K562 (cell line): ENCODE data around the gene SIGLEC7. TPM values are rescaled to one million over a fixed set of nuclear protein-coding genes. Genes with fewer than 3 reads are reported as not detected.

ENCODE experiments used
- BCOR ChIP-seq: fragments of 450-650 bp; IDR thresholded peaks from 2 replicates; pipeline ENCODE4 v1.6.1; 2016
- CAMTA2 ChIP-seq: fragments of 250-450 bp; sonication (Bioruptor Pico); conservative IDR thresholded peaks from 2 replicates; pipeline ENCODE4 v1.5.1; 2022
- CXXC5 ChIP-seq: fragments of 250-450 bp; sonication (Bioruptor Pico); IDR thresholded peaks from 2 replicates; pipeline ENCODE4 v1.8.0; 2022; ENCODE audit warnings: inconsistent platforms, mild to moderate bottlenecking, moderate library complexity
- EGR1 ChIP-seq: fragments of 450-650 bp; conservative IDR thresholded peaks from 2 replicates; pipeline ENCODE4 v1.6.1; 2017; ENCODE audit warnings: mild to moderate bottlenecking
- ELF2 ChIP-seq: fragments of 250-450 bp; sonication (Bioruptor Pico); IDR thresholded peaks from 2 replicates; pipeline ENCODE4 v1.5.0; 2021; ENCODE audit warnings: mild to moderate bottlenecking
- FOXM1 ChIP-seq, 2 experiments: fragments of 450-650 bp in 1 of 2; sonication (generic) in 1 of 2; formaldehyde crosslinking in 1 of 2; IDR thresholded peaks; 2 replicates each; pipeline versions ENCODE4 v1.6.1 to v1.9.0; 2017 to 2022; ENCODE audit warnings: low read depth in 2 of 2, mild to moderate bottlenecking in 2 of 2, missing genetic modification reagents in 1 of 2, moderate library complexity in 1 of 2
- GABPA ChIP-seq: fragments of 200-800 bp; sonication (Bioruptor generic); conservative IDR thresholded peaks from 2 replicates; pipeline ENCODE4 v1.6.1; 2016; ENCODE audit warnings: low read depth, missing genetic modification characterization, missing compliant biosample characterization
- GATA2 ChIP-seq: sonication (generic); formaldehyde crosslinking; IDR thresholded peaks from 2 replicates; pipeline ENCODE4 v1.4.0; 2020; ENCODE audit warnings: mild to moderate bottlenecking, missing genetic modification reagents
- HNRNPLL ChIP-seq: fragments of 200-400 bp; formaldehyde crosslinking; IDR thresholded peaks from 2 replicates; pipeline ENCODE4 v1.6.1; 2017; ENCODE audit warnings: low read length, low read depth, mild to moderate bottlenecking; ENCODE audit not compliant: poor library complexity, severe bottlenecking
- MEF2D ChIP-seq: conservative IDR thresholded peaks from 2 replicates; pipeline ENCODE4 v1.6.1; 2016; ENCODE audit warnings: low read depth, missing genetic modification characterization, missing compliant biosample characterization
- NFIX ChIP-seq: fragments of 250-450 bp; sonication (Bioruptor Pico); IDR thresholded peaks from 2 replicates; pipeline ENCODE4 v1.4.0; 2020; ENCODE audit warnings: low read depth, mild to moderate bottlenecking, moderate library complexity
- RB1 ChIP-seq: fragments of 450-650 bp; IDR thresholded peaks from 2 replicates; pipeline ENCODE4 v1.6.1; 2017; ENCODE audit warnings: low read depth, mild to moderate bottlenecking
- RBBP5 ChIP-seq: fragments of 200-600 bp; sonication (generic); IDR thresholded peaks from 2 replicates; pipeline ENCODE4 v1.6.1; 2012; ENCODE audit warnings: borderline replicate concordance, mild to moderate bottlenecking, low read length, control low read depth, inconsistent platforms; ENCODE audit not compliant: insufficient read depth, poor library complexity, severe bottlenecking
- SREBF2 ChIP-seq: sonication (generic); formaldehyde crosslinking; IDR thresholded peaks from 2 replicates; pipeline ENCODE4 v1.4.0; 2020; ENCODE audit warnings: mild to moderate bottlenecking, missing genetic modification reagents
- YBX1 ChIP-seq: fragments of 450-650 bp; IDR thresholded peaks from 2 replicates; pipeline ENCODE4 v1.7.1; 2016; ENCODE audit warnings: mild to moderate bottlenecking
- ZEB2 ChIP-seq: fragments of 450-650 bp; IDR thresholded peaks from 2 replicates; pipeline ENCODE4 v1.6.1; 2016
- ZNF586 ChIP-seq: fragments of 450-650 bp; formaldehyde crosslinking; conservative IDR thresholded peaks from 2 replicates; pipeline ENCODE4 v1.4.0; 2020; ENCODE audit warnings: mild to moderate bottlenecking, moderate library complexity
- polyA plus RNA-seq, 8 experiments: library from polyadenylated mRNA; depleted of rRNA in 4 of 8; stranded (reverse) in 5 of 8; unstranded in 3 of 8; fragments of >200 nt; fragmentation: Nextera tagmentation in 2 of 8; fragmentation: Illumina TruSeq in 1 of 8; extraction: Ambion mirVana in 2 of 8; extraction: Trizol in 1 of 8; gene quantifications; 2 replicates each; pipeline versions ENCODE4 v1.2.1 to v1.2.3, GENCODE V29; 2011 to 2014; ENCODE audit warnings: inconsistent platforms in 1 of 8, missing spikeins in 1 of 8
- total RNA-seq, 7 experiments: library from RNA; depleted of rRNA in 6 of 7; stranded (reverse); fragments of >200 nt in 6 of 7; fragmentation: Illumina TruSeq in 2 of 7; extraction: Trizol in 2 of 7; gene quantifications; 2 replicates each; pipeline versions ENCODE4 v1.2.1 to v1.2.3, GENCODE V29; 2011 to 2021; ENCODE audit warnings: low replicate concordance in 1 of 7
- TF ChIP-seq, protein P1 (sequence below), 3 experiments: fragments of 200-800 bp in 1 of 3; fragments of 250-450 bp in 1 of 3; fragments of 450-650 bp in 1 of 3; sonication (Bioruptor Pico) in 1 of 3; sonication (Bioruptor generic) in 1 of 3; formaldehyde crosslinking in 1 of 3; IDR thresholded peaks; 2 replicates each; pipeline versions ENCODE4 v1.6.1 to v1.8.0; 2016 to 2022; ENCODE audit warnings: mild to moderate bottlenecking in 2 of 3, missing genetic modification characterization in 2 of 3, missing compliant biosample characterization in 1 of 3, moderate library complexity in 1 of 3
- TF ChIP-seq, protein P2 (sequence below): sonication (generic); formaldehyde crosslinking; IDR thresholded peaks from 2 replicates; pipeline ENCODE4 v1.8.0; 2022; ENCODE audit warnings: mild to moderate bottlenecking, missing genetic modification reagents

The SIGLEC7 gene
- total and polyA plus RNA-seq, 9 of the 15 experiments (the other 6 are each of a cell fraction or from before 2014, with no cell fraction given) = 0.10 to 0.12 TPM; not detected in 7

GRCh38 chr19:51108066-51108804 is 33.9 kb upstream of the SIGLEC7 start, which contains the start of gene CTU1 (continued):
- TF ChIP-seq, protein P1, sequence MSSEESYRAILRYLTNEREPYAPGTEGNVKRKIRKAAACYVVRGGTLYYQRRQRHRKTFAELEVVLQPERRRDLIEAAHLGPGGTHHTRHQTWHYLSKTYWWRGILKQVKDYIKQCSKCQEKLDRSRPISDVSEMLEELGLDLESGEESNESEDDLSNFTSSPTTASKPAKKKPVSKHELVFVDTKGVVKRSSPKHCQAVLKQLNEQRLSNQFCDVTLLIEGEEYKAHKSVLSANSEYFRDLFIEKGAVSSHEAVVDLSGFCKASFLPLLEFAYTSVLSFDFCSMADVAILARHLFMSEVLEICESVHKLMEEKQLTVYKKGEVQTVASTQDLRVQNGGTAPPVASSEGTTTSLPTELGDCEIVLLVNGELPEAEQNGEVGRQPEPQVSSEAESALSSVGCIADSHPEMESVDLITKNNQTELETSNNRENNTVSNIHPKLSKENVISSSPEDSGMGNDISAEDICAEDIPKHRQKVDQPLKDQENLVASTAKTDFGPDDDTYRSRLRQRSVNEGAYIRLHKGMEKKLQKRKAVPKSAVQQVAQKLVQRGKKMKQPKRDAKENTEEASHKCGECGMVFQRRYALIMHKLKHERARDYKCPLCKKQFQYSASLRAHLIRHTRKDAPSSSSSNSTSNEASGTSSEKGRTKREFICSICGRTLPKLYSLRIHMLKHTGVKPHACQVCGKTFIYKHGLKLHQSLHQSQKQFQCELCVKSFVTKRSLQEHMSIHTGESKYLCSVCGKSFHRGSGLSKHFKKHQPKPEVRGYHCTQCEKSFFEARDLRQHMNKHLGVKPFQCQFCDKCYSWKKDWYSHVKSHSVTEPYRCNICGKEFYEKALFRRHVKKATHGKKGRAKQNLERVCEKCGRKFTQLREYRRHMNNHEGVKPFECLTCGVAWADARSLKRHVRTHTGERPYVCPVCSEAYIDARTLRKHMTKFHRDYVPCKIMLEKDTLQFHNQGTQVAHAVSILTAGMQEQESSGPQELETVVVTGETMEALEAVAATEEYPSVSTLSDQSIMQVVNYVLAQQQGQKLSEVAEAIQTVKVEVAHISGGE (CRISPR knock-in tag; IDR thresholded peaks at IDR 0.05) = peak in 1 of 3 experiments; percentile 86; a peak in 2 of 6 replicates
- TF ChIP-seq HNRNPLL = peak; percentile 78
- TF ChIP-seq FOXM1 (IDR thresholded peaks at IDR 0.05; ENCODE audit: low read depth) = no peak
- TF ChIP-seq FOXM1 (CRISPR knock-in tag; IDR thresholded peaks at IDR 0.05; ENCODE audit: low read depth) = 0 out of 2 replicates have a peak, but pooled peaks have one; percentile 20
- peak; percentile 66 for TF ChIP-seq RBBP5
- no peak for TF ChIP-seq ZEB2
- peak; percentile 53; the same call in 1 of the 2 replicates for TF ChIP-seq RB1
- peak; percentile 40 for TF ChIP-seq EGR1
- TF ChIP-seq MEF2D (tag) = peak; percentile 64; the same call in 1 of the 2 replicates
- no peak for TF ChIP-seq CAMTA2 (CRISPR knock-in tag)
- peak; percentile 98 for TF ChIP-seq GABPA (tag)
- peak; percentile 94 for TF ChIP-seq ELF2 (CRISPR knock-in tag)
- TF ChIP-seq, protein P2, sequence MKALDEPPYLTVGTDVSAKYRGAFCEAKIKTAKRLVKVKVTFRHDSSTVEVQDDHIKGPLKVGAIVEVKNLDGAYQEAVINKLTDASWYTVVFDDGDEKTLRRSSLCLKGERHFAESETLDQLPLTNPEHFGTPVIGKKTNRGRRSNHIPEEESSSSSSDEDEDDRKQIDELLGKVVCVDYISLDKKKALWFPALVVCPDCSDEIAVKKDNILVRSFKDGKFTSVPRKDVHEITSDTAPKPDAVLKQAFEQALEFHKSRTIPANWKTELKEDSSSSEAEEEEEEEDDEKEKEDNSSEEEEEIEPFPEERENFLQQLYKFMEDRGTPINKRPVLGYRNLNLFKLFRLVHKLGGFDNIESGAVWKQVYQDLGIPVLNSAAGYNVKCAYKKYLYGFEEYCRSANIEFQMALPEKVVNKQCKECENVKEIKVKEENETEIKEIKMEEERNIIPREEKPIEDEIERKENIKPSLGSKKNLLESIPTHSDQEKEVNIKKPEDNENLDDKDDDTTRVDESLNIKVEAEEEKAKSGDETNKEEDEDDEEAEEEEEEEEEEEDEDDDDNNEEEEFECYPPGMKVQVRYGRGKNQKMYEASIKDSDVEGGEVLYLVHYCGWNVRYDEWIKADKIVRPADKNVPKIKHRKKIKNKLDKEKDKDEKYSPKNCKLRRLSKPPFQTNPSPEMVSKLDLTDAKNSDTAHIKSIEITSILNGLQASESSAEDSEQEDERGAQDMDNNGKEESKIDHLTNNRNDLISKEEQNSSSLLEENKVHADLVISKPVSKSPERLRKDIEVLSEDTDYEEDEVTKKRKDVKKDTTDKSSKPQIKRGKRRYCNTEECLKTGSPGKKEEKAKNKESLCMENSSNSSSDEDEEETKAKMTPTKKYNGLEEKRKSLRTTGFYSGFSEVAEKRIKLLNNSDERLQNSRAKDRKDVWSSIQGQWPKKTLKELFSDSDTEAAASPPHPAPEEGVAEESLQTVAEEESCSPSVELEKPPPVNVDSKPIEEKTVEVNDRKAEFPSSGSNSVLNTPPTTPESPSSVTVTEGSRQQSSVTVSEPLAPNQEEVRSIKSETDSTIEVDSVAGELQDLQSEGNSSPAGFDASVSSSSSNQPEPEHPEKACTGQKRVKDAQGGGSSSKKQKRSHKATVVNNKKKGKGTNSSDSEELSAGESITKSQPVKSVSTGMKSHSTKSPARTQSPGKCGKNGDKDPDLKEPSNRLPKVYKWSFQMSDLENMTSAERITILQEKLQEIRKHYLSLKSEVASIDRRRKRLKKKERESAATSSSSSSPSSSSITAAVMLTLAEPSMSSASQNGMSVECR (CRISPR knock-in tag) = peak; percentile 92
- no peak for TF ChIP-seq SREBF2 (CRISPR knock-in tag)
- TF ChIP-seq GATA2 (CRISPR knock-in tag) = no peak
- TF ChIP-seq BCOR = no peak
- TF ChIP-seq YBX1 = no peak
- no peak for TF ChIP-seq ZNF586
- no peak for TF ChIP-seq NFIX (CRISPR knock-in tag)
- peak; percentile 81 for TF ChIP-seq CXXC5 (CRISPR knock-in tag)
